Stimulated activated naive CD8-positive, alpha-beta T cell treated with anti-CD3 and anti-CD28 coated beads, Interleukin-15, amount 100 ng/mL, for 72 hours (primary cell): Measurements from ENCODE around the gene CD44.

Source experiments
- ATAC-seq: fragments of 150-1000 bp; cut with Tn5 transposase; 2 replicates; pipeline ENCODE4 v1.10.0; 2021; ENCODE audit warnings: mild to moderate bottlenecking, moderate library complexity
- DNase-seq, 2 donors: peaks; one replicate each; pipeline ENCODE4 v3.0.0; 2021 to 2022
- H3K27ac Mint-ChIP-seq, 2 donors: one replicate each; pipeline ENCODE4 v1.8.0; 2022; ENCODE audit warnings: mild to moderate bottlenecking in 2 of 2, mixed read lengths in 2 of 2, moderate library complexity in 2 of 2
- H3K27me3 Mint-ChIP-seq: one replicate; pipeline ENCODE4 v1.8.0; 2022; ENCODE audit warnings: mixed read lengths
- H3K4me1 Mint-ChIP-seq: one replicate; pipeline ENCODE4 v1.8.0; 2022; ENCODE audit warnings: mild to moderate bottlenecking, mixed read lengths
- H3K4me3 Mint-ChIP-seq, 2 donors: one replicate each; pipeline ENCODE4 v1.8.0; 2022; ENCODE audit warnings: mild to moderate bottlenecking in 2 of 2, mixed read lengths in 2 of 2, moderate library complexity in 1 of 2
- H3K9me3 Mint-ChIP-seq, 2 donors: one replicate each; pipeline ENCODE4 v1.8.0; 2022; ENCODE audit warnings: mixed read lengths in 2 of 2

Gene CD44

GRCh38 chr11:35271031-35271430 lies 132.1 kb downstream of the CD44 start:
- ATAC-seq = no peak
- peaks cover 60% of the 10 kb centered on the region for H3K4me1 Mint-ChIP-seq
- no peak overlapping the region for H3K27ac Mint-ChIP-seq
- H3K27me3 Mint-ChIP-seq = no peaks in the 10 kb centered on the region
- peaks cover 0 to 13% of the 10 kb centered on the region in 2 donors for H3K9me3 Mint-ChIP-seq
- H3K4me3 Mint-ChIP-seq = no peak overlapping the region
- DNase-seq = no peak

DNA sequence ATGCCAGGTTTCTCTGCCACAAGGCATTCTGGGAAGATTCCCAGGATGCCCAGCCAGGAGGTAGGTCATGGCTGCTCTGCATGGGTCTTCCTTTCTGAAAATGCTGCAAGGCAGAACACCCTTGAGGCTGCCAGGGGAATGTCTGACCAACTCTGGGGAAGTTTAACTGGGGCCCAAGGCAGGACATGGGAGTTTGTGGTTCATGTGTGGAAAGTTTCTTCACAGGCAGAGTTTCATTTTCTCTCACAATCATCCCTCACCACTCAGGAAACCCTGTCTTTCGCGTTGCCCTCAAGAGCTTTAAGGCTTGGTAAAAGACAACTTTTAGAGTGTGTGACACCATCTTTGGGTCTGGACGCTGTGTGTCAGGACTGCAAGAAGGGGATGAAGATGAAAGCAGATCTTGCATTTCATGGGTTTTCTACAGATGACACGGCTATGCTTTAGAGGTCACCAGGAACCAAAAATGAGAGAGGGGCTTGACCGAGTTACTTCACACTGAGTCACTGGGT lies 133.5 kb downstream of the CD44 start:
- H3K9me3 Mint-ChIP-seq = peaks cover 0 to 13% of the 10 kb centered on the region in 2 donors
- H3K27ac Mint-ChIP-seq = peak overlapping the region in 1 of 2 donors; percentile 73
- H3K27me3 Mint-ChIP-seq = no peaks in the 10 kb centered on the region
- peak overlapping the region; percentile 43 to 62 for H3K4me3 Mint-ChIP-seq
- DNase-seq = peak; percentile 54 to 82
- ATAC-seq = peak; percentile 96
- peaks cover 64% of the 10 kb centered on the region for H3K4me1 Mint-ChIP-seq

- DNase-seq = no peak
- H3K9me3 Mint-ChIP-seq = peaks cover 0 to 13% of the 10 kb centered on the region in 2 donors
- H3K27me3 Mint-ChIP-seq = no peaks in the 10 kb centered on the region
- no peak overlapping the region for H3K4me3 Mint-ChIP-seq
- no peak for ATAC-seq
- no peak overlapping the region for H3K27ac Mint-ChIP-seq
- peaks cover 62% of the 10 kb centered on the region for H3K4me1 Mint-ChIP-seq
Observed at GRCh38 chr11:35274909-35275785, 136.2 kb downstream of the CD44 start.

GRCh38 chr11:35275786-35276170 lies 136.8 kb downstream of the CD44 start:
- Mint-ChIP-seq H3K4me1 (peaks cover 59% of the 10 kb centered on the region), H3K9me3 (peaks cover 0 to 9% of the 10 kb centered on the region in 2 donors), H3K4me3 (no peak overlapping the region), H3K27ac (no peak overlapping the region), H3K27me3 (no peaks in the 10 kb centered on the region)
- no peak for ATAC-seq
- DNase-seq = no peak

DNA sequence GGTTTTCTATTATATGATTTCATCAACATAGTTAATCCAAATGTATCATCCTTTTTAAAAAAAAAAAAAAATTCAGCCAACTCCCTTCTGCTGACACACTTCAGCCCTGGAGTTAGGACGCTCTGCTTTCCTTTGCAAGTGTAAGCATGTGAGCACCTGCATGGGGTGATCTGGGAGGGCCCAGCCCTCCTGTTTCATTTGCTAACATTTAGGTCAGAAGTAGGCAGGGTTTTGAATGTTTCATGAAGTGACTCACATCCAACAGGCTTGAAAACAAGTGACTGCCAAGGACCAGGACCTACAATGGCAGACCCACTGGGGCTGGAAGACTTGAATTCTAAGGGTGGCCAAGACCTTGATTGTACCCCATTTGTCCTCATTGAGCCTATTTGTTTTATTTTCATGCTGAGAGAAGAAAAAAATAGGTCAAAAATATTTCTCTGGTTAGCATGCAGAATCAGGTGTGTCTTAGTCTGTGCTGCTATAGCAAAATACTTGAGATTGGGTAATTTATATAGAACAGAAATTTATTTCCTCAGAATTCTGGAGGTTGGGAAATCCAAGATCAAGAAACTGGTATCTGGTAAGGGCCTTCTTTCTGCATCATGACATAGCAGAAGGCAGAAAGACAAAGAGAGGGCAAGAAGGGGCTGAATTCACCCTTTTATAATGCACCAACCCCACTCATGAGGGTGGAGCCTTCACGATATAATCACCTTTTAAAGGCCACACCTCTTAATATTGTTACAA lies 137.6 kb downstream of the CD44 start:
- peaks cover 52% of the 10 kb centered on the region for H3K4me1 Mint-ChIP-seq
- H3K4me3 Mint-ChIP-seq = peak overlapping the region in 1 of 2 donors; percentile 7
- H3K9me3 Mint-ChIP-seq = peaks cover 0 to 4% of the 10 kb centered on the region in 2 donors
- no peaks in the 10 kb centered on the region for H3K27me3 Mint-ChIP-seq
- DNase-seq (peak in 1 of 2 donors; percentile 17), ATAC-seq (peak; percentile 13)
- no peak overlapping the region for H3K27ac Mint-ChIP-seq

GRCh38 chr11:35277827-35278226 lies 138.9 kb downstream of the CD44 start:
- DNase-seq (no peak), ATAC-seq (no peak)
- no peaks in the 10 kb centered on the region for H3K27me3 Mint-ChIP-seq
- peaks cover 52% of the 10 kb centered on the region for H3K4me1 Mint-ChIP-seq
- no peak overlapping the region for H3K27ac Mint-ChIP-seq
- peaks cover 0 to 4% of the 10 kb centered on the region in 2 donors for H3K9me3 Mint-ChIP-seq
- no peak overlapping the region for H3K4me3 Mint-ChIP-seq

DNA sequence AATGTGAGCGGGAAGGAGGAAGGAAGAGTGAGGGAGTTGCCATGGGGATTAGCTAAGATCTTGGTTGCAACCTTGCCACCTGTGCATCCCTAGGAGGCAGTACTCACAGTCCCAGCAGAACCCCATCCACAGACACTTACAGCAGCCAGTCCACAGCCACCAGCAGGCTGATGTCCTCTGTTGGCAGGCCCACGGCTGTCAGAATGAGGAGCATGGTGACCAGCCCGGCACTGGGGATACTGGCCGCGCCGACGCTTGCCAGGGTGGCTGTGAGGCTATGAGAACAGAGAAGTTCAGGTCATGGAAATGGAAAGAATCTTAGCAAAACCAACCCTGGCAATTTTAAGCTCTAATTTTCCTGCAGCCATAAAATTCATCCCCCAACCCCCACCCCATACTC lies 141.8 kb downstream of the CD44 start:
- Mint-ChIP-seq H3K27ac (no peak overlapping the region), H3K27me3 (no peaks in the 10 kb centered on the region), H3K9me3 (no peaks in the 10 kb centered on the region), H3K4me3 (no peak overlapping the region), H3K4me1 (peaks cover 29% of the 10 kb centered on the region)
- no peak for DNase-seq
- no peak for ATAC-seq

DNA sequence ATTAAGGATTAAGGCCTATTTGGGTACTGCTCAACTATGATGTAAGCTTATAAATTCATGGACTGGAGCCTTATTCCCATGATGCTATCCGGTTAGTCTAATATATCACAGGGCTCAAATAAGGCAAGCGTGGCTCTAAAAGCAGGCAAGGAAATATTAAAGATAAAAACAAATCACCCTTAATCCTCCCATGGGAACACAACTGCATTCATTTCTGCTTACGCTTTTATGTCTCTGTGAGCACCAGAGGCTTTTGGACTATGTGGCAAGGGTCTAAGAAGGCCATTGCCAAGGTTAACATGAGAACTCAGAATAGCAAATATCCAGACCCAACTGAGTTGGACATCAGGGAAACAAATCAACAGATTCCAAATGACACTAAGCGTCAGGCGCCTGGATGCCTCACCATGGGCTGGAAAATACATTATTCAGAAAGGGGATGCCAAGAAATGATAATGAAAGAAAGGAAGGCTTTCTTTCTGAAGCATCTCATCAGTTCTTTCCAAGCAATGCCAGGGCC lies 142.3 kb downstream of the CD44 start:
- DNase-seq = no peak
- ATAC-seq = no peak
- H3K4me3 Mint-ChIP-seq = no peak overlapping the region
- no peaks in the 10 kb centered on the region for H3K9me3 Mint-ChIP-seq
- H3K27ac Mint-ChIP-seq = no peak overlapping the region
- H3K4me1 Mint-ChIP-seq = peaks cover 24% of the 10 kb centered on the region
- no peaks in the 10 kb centered on the region for H3K27me3 Mint-ChIP-seq
